Thymus (tissue), 11 donors: ENCODE measurements around the gene RHOC. TPM values are rescaled to one million over a fixed set of nuclear protein-coding genes. Genes with fewer than 3 reads are reported as not detected.
"Not testable (repeated sequence)": the region's sequence is repeated elsewhere in the genome, so short reads cannot be mapped to it uniquely, and the experiment has no call there.

Experiments used
- DNase-seq, 9 donors: peaks; one replicate each; pipeline ENCODE4 v3.0.0-alpha.2; 2013; ENCODE audit warnings: low spot score in 9 of 9, low read depth in 6 of 9, missing footprints in 1 of 9
- H3K27ac ChIP-seq, 2 donors: one replicate each; pipeline ENCODE4 v1.5.1; 2013; ENCODE audit warnings: control low read depth in 1 of 2, low read depth in 1 of 2, low read length in 1 of 2, mild to moderate bottlenecking in 1 of 2, moderate library complexity in 1 of 2
- H3K27me3 ChIP-seq, 2 donors: one replicate each; pipeline ENCODE4 v1.5.1; 2013; ENCODE audit warnings: low read length in 1 of 2; ENCODE audit not compliant: control insufficient read depth in 2 of 2, insufficient read depth in 1 of 2
- H3K36me3 ChIP-seq, 2 donors: one replicate each; pipeline ENCODE4 v1.5.1; 2013; ENCODE audit warnings: low read length in 1 of 2, mild to moderate bottlenecking in 1 of 2, moderate library complexity in 1 of 2; ENCODE audit not compliant: control insufficient read depth in 2 of 2, insufficient read depth in 2 of 2
- H3K4me1 ChIP-seq, 2 donors: one replicate each; pipeline ENCODE4 v1.5.1; 2013; ENCODE audit warnings: low read length in 2 of 2; ENCODE audit not compliant: control insufficient read depth in 2 of 2, insufficient read depth in 2 of 2
- H3K4me3 ChIP-seq, 2 donors: one replicate each; pipeline ENCODE4 v1.5.1; 2013; ENCODE audit warnings: low read length in 2 of 2, control low read depth in 1 of 2, mild to moderate bottlenecking in 1 of 2
- H3K9me3 ChIP-seq, 2 donors: one replicate each; pipeline ENCODE4 v1.5.1; 2013; ENCODE audit warnings: low read length in 1 of 2, mild to moderate bottlenecking in 1 of 2; ENCODE audit not compliant: control insufficient read depth in 2 of 2, insufficient read depth in 1 of 2
- WGBS: extraction: QIAGEN DNeasy Blood & Tissue Kit; methylation state at CpG from one replicate; pipeline ENCODE4 v1.1.7; 2013; 5-methylcytosine and 5-hydroxymethylcytosine counted together
- polyA plus RNA-seq: library from polyadenylated mRNA; stranded (reverse); fragments of 200-250 nt; gene quantifications from one replicate; pipeline ENCODE4 v1.2.3, GENCODE V29; 2013
- total RNA-seq: library from RNA; stranded (reverse); fragments of 120-200 nt; gene quantifications from one replicate; pipeline ENCODE4 v1.2.4, GENCODE V29; 2013
- donor health status: healthy.

RHOC gene
- total and polyA plus RNA-seq, 2 donors, result 78.2 to 227 TPM

DNA sequence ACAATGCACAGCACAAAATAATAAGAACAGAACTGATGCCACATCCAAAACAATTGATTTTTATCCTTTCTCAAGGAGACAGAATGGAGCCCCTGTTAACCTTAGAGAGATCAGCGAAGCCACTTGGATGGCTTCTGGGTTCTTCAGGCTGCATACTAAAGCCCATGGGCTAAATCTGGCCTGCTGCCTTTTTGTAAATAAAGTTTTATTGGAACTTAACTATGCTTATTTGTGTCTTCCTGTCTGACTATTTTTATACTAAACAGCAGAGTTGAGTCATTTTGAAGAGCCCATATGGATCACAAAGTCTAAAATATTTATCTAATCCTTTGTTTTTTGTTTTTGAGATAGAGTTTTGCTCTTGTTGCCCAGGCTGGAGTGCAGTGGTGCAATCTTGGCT, 24.5 kb upstream of the RHOC start:
- H3K4me1 ChIP-seq, result no peaks in the 10 kb centered on the region
- no peak overlapping the region for H3K4me3 ChIP-seq
- no peak overlapping the region for H3K27ac ChIP-seq
- no peak for DNase-seq
- H3K27me3 ChIP-seq, result peaks cover 0 to 2% of the 10 kb centered on the region in 2 donors
- 90% methylated on average over 1 of the region's 1 CpG for WGBS
- no peaks in the 10 kb centered on the region for H3K9me3 ChIP-seq
- no peaks in the 10 kb centered on the region for H3K36me3 ChIP-seq

DNA sequence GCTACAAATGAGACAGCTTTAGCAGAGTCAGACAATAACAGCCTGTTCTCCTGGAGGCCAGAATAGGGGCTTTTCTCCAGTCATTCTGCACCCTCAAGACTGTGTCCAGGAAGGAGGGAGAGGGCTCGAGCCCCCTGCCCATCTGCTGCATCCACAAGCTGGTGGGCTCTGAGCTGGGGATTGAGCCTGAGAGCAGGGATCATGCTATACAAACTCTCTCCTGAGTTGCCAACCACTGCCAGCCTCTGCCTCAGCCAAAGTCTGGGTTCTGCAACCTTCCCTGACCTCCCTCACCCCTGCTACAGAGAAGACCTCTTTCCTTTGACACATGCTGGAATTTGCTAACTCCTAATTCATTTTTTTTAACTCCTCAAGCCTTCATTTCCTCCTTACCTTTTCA, 23.0 kb upstream of the RHOC start:
- Histone ChIP-seq H3K9me3 (no peaks in the 10 kb centered on the region), H3K27me3 (peaks cover 0 to 2% of the 10 kb centered on the region in 2 donors), H3K36me3 (no peaks in the 10 kb centered on the region), H3K4me3 (no peak overlapping the region), H3K4me1 (no peaks in the 10 kb centered on the region), H3K27ac (no peak overlapping the region)
- no peak for DNase-seq
- 86% methylated on average over 1 of the region's 1 CpG for WGBS

DNA sequence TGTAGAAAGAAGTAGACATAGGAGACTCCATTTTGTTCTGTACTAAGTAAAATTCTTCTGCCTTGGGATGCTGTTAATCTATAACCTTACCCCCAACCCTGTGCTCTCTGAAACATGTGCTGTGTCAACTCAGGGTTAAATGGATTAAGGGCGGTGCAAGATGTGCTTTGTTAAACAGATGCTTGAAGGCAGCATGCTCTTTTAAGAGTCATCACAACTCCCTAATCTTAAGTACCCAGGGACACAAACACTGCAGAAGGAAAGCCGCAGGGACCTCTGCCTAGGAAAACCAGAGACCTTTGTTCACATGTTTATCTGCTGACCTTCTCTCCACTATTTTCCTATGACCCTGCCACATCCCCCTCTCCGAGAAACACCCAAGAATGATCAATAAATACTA, 22.1 kb upstream of the RHOC start:
- DNase-seq, H3K27me3 ChIP-seq, H3K36me3 ChIP-seq, H3K9me3 ChIP-seq, H3K4me3 ChIP-seq, H3K27ac ChIP-seq, H3K4me1 ChIP-seq: not testable (repeated sequence)
- WGBS, result 98% methylated on average over 3 of the region's 3 CpGs

DNA sequence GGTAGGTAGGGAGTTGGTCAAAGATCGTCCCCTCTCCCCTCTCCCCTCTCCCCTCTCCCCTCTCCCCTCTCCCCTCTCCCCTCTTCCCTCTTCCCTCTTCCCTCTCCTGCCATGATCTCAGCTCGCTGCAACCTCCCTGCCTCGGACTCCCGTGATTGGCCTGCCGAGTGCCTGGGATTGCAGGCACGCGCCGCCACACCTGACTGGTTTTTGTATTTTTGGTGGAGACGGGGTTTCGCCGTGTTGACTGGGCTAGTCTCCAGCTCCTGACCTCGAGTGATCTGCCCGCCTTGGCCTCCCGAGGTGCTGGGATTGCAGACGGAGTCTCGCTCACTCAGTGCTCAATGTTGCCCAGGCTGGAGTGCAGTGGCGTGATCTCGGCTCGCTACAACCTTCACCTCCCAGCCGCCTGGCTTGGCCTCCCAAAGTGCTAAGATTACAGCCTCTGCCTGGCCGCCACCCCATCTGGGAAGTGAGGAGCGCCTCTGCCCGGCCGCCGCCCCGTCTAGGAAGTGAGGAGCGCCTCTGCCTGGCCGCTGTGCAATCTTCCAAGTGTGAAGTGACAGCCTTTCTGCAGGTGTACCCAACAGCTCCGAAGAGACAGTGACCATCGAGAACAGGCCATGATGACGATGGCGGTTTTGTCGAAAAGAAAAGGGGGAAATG, 21.5 kb upstream of the RHOC start:
- not testable (repeated sequence) for DNase-seq, H3K4me3 ChIP-seq, H3K36me3 ChIP-seq, H3K27ac ChIP-seq, H3K9me3 ChIP-seq, H3K27me3 ChIP-seq, H3K4me1 ChIP-seq
- WGBS, result 96% methylated on average over 33 of the region's 33 CpGs

DNA sequence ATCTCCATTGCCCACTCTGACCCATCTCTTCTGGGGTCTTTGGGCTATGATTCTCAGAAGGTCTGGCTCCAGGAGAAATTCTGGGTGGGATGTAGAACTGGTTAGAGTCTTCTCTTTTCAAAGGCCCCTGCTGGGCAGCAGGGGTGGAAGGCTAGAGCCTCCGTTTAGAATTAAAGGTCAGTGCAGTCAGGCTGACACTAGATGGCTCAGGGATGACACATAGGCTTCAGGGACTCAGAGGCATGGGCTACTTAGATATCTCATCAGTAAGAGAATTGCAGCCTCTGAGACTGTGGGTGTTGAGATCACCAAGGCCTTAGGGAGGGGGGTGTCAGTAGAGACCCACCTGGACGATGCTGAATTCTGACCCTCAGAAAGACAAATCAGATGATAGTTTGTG, 20.8 kb upstream of the RHOC start:
- Histone ChIP-seq H3K36me3 (no peaks in the 10 kb centered on the region), H3K27me3 (peaks cover 0 to 4% of the 10 kb centered on the region in 2 donors), H3K4me1 (peaks cover 3 to 8% of the 10 kb centered on the region in 2 donors), H3K4me3 (no peak overlapping the region), H3K9me3 (no peaks in the 10 kb centered on the region), H3K27ac (no peak overlapping the region)
- WGBS, result 91% methylated on average over 2 of the region's 2 CpGs
- DNase-seq, result no peak

DNA sequence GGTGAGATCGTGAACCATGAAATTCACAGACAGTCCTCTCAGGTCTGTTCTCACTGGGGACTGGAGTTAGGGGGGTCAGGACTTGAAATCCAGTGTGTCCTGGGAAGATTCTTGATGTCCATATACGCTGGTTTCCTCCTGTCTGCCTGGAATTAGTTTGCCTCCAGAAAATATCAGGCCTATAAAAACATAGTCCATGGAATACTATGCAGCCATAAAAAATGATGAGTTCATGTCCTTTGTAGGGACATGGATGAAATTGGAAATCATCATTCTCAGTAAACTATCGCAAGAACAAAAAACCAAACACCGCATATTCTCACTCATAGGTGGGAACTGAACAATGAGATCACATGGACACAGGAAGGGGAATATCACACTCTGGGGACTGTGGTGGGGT, 17.3 kb upstream of the RHOC start:
- not testable (repeated sequence) for H3K9me3 ChIP-seq, H3K27ac ChIP-seq, H3K4me3 ChIP-seq, H3K36me3 ChIP-seq, DNase-seq
- Histone ChIP-seq H3K27me3 (peaks cover 0 to 20% of the 10 kb centered on the region in 2 donors), H3K4me1 (peaks cover 5 to 15% of the 10 kb centered on the region in 2 donors)
- WGBS, result over 99% methylated on average over 2 of the region's 4 CpGs

DNA sequence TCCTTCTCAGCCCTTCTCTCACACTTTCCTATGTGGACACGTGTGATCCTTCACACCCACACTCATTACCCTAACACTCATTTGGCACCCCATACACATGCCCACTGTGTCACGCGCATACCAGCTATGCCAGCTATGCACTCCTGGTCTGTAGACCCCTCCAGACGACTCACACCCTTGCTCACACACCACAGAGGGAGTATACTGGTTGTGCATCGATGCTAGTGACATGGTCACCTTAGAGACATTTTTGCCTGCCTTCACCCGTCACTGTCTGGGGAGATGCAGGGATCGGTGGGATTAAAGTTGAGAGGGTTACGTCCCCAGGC, 16.5 kb upstream of the RHOC start:
- 81% methylated on average over 8 of the region's 8 CpGs for WGBS
- peaks cover 7 to 17% of the 10 kb centered on the region in 2 donors for H3K4me1 ChIP-seq
- no peak overlapping the region for H3K27ac ChIP-seq
- no peaks in the 10 kb centered on the region for H3K36me3 ChIP-seq
- no peak for DNase-seq
- H3K4me3 ChIP-seq, result no peak overlapping the region
- H3K9me3 ChIP-seq, result no peaks in the 10 kb centered on the region
- H3K27me3 ChIP-seq, result peaks cover 4 to 27% of the 10 kb centered on the region in 2 donors

DNA sequence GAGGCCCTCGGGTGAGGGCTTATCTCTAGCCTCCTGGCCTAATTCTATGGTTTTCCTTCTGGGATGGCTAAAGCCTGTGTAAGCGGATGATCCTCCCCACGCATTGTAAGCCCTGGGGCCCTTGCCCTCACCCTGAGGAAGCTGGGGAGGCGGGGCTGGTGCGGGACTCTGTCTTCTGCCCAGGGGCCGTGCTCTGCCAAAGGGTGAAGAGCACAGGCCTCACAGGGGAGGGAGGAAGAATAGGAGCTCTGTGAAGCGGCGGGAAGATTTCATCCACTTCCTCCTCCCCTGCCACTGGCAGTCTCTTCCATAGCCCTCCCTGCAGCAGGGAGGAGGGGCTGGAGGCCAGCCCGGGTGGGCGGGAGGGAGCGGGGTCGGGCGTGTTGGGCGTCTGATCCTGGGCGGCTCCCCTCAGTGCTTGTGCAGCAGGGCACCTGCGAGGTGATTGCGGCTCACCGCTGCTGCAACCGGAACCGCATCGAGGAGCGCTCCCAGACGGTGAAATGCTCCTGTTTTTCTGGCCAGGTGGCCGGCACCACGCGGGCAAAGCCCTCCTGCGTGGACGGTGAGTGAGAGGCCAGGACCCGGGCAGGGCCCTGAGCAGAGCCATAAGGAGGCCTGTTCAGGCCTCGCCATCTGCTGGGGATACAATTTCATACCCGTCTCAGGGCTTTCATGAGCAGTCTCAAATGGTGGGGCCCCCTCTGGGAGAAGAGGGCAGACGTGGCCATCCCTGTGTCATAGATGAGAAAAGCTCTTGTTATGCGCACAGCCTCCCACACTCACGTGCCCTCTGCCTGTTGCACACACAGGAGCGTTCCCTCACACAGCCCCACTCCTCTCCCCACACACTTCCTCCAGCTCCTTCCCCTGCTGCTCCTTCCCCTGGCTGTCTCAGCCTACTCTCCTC, 15.9 kb upstream of the RHOC start:
- H3K27me3 ChIP-seq, result peaks cover 4 to 33% of the 10 kb centered on the region in 2 donors
- no peak overlapping the region for H3K4me3 ChIP-seq
- DNase-seq, result peak in 1 of 9 donors; percentile 26
- 11% methylated on average over 35 of the region's 35 CpGs for WGBS
- no peaks in the 10 kb centered on the region for H3K9me3 ChIP-seq
- no peaks in the 10 kb centered on the region for H3K36me3 ChIP-seq
- H3K4me1 ChIP-seq, result peaks cover 7 to 18% of the 10 kb centered on the region in 2 donors
- H3K27ac ChIP-seq, result no peak overlapping the region

DNA sequence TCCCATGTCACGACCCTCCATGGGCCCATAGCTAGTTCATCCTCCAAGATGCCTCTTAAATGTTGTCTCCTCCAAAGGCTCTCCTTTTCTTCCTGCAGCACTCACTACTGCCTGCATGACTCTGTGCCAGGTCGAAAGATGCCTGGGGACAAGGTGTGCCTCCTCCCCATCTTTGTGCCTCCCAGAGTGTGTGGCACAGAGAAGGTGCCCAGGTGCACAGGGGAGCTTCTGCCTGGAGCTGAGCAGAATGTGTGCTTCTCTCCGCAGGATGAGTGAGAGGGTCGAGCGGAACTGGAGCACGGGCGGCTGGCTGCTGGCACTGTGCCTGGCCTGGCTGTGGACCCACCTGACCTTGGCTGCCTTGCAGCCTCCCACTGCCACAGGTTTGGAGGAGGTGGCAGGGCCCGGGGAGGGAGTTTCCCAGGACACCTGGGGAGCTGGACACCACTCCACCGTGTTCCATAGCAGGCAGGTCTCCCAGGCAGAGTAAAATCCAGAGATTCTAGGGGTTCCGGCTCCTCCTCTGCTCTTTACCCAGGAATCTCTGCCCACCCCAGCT, 15.1 kb upstream of the RHOC start:
- WGBS, result 87% methylated on average over 10 of the region's 10 CpGs
- no peak for DNase-seq
- peaks cover 4 to 41% of the 10 kb centered on the region in 2 donors for H3K27me3 ChIP-seq
- H3K36me3 ChIP-seq, result no peaks in the 10 kb centered on the region
- H3K4me3 ChIP-seq, result no peak overlapping the region
- H3K27ac ChIP-seq, result no peak overlapping the region
- peaks cover 7 to 20% of the 10 kb centered on the region in 2 donors for H3K4me1 ChIP-seq
- H3K9me3 ChIP-seq, result no peaks in the 10 kb centered on the region
